H9 (cell line): ENCODE data around the gene RBM8A. TPM values are rescaled to one million over a fixed set of nuclear protein-coding genes. Genes with fewer than 3 reads are reported as not detected.

Source experiments
- DNase-seq: peaks from one replicate; pipeline ENCODE4 v3.0.0-alpha.2; 2017
- H2AFZ ChIP-seq: one replicate; pipeline ENCODE4 v1.6.1; 2013; ENCODE audit warnings: mild to moderate bottlenecking, low read length, control low read depth, moderate library complexity
- H2AK5ac ChIP-seq: 2 replicates; pipeline ENCODE4 v1.6.1; 2013; ENCODE audit warnings: low read length, control low read depth, mixed read lengths; ENCODE audit not compliant: insufficient read length
- H2BK120ac ChIP-seq: one replicate; pipeline ENCODE4 v1.6.1; 2013; ENCODE audit warnings: low read depth, mild to moderate bottlenecking, low read length, control low read depth, inconsistent platforms; ENCODE audit not compliant: poor library complexity, severe bottlenecking
- H2BK12ac ChIP-seq: 2 replicates; pipeline ENCODE4 v1.6.1; 2013; ENCODE audit warnings: low read length, control low read depth, mixed read lengths, low read depth; ENCODE audit not compliant: insufficient read length
- H2BK15ac ChIP-seq: 2 replicates; pipeline ENCODE4 v1.6.1; 2013; ENCODE audit warnings: low read depth, low read length, control low read depth
- H2BK20ac ChIP-seq: one replicate; pipeline ENCODE4 v1.6.1; 2013; ENCODE audit warnings: low read depth, mild to moderate bottlenecking, low read length, control low read depth, inconsistent platforms; ENCODE audit not compliant: poor library complexity, severe bottlenecking
- H2BK5ac ChIP-seq: 2 replicates; pipeline ENCODE4 v1.6.1; 2013; ENCODE audit warnings: low read length, control low read depth, mixed read lengths; ENCODE audit not compliant: insufficient read length
- H3K14ac ChIP-seq: 2 replicates; pipeline ENCODE4 v1.6.1; 2013; ENCODE audit warnings: low read length, control low read depth; ENCODE audit not compliant: insufficient read depth
- H3K18ac ChIP-seq: 2 replicates; pipeline ENCODE4 v1.6.1; 2013; ENCODE audit warnings: low read depth, mild to moderate bottlenecking, mixed read lengths, low read length, control low read depth; ENCODE audit not compliant: insufficient read length
- H3K23ac ChIP-seq: 2 replicates; pipeline ENCODE4 v1.6.1; 2013; ENCODE audit warnings: low read length, control low read depth, mixed read lengths, low read depth; ENCODE audit not compliant: insufficient read length
- H3K23me2 ChIP-seq: 2 replicates; pipeline ENCODE4 v1.6.1; 2013; ENCODE audit warnings: low read depth, mild to moderate bottlenecking, mixed read lengths, low read length, control low read depth; ENCODE audit not compliant: insufficient read length, poor library complexity, severe bottlenecking
- H3K27ac ChIP-seq: 2 replicates; pipeline ENCODE4 v1.5.1; 2013; ENCODE audit warnings: low read length, control low read depth, mixed read lengths, low read depth; ENCODE audit not compliant: insufficient read length
- H3K27me3 ChIP-seq: 2 replicates; pipeline ENCODE4 v1.6.1; 2013; ENCODE audit warnings: low read length, control low read depth, inconsistent platforms; ENCODE audit not compliant: insufficient read depth
- H3K4ac ChIP-seq: 2 replicates; pipeline ENCODE4 v1.6.1; 2013; ENCODE audit warnings: low read depth, mild to moderate bottlenecking, control low read depth, inconsistent platforms, low read length, moderate library complexity
- H3K4me1 ChIP-seq: 2 replicates; pipeline ENCODE4 v1.6.1; 2013; ENCODE audit warnings: low read length, control low read depth, inconsistent platforms; ENCODE audit not compliant: insufficient read depth
- H3K4me2 ChIP-seq: 2 replicates; pipeline ENCODE4 v1.6.1; 2013; ENCODE audit warnings: low read length, control low read depth, mixed read lengths; ENCODE audit not compliant: insufficient read length, insufficient read depth
- H3K56ac ChIP-seq: 2 replicates; pipeline ENCODE4 v1.6.1; 2013; ENCODE audit warnings: low read depth, mild to moderate bottlenecking, mixed read lengths, low read length, control low read depth; ENCODE audit not compliant: insufficient read length
- H3K79me1 ChIP-seq: 2 replicates; pipeline ENCODE4 v1.6.1; 2013; ENCODE audit warnings: low read depth, mild to moderate bottlenecking, moderate library complexity, low read length, control low read depth, inconsistent platforms; ENCODE audit not compliant: insufficient read depth, poor library complexity, severe bottlenecking
- H3K79me2 ChIP-seq: 2 replicates; pipeline ENCODE4 v1.6.1; 2013; ENCODE audit warnings: low read length, control low read depth, inconsistent platforms; ENCODE audit not compliant: insufficient read depth
- H3K9ac ChIP-seq: 2 replicates; pipeline ENCODE4 v1.6.1; 2013; ENCODE audit warnings: low read length, control low read depth, mixed read lengths; ENCODE audit not compliant: insufficient read length; ENCODE audit errors: extremely low read depth
- H3K9me3 ChIP-seq: one replicate; pipeline ENCODE4 v1.6.1; 2013; ENCODE audit warnings: low read depth, low read length, inconsistent platforms; ENCODE audit not compliant: control insufficient read depth
- H3T11ph ChIP-seq: one replicate; pipeline ENCODE4 v1.6.1; 2013; ENCODE audit warnings: mild to moderate bottlenecking, low read length, control low read depth, inconsistent platforms
- H4K20me1 ChIP-seq: one replicate; pipeline ENCODE4 v1.6.1; 2013; ENCODE audit not compliant: control insufficient read depth, insufficient read length, insufficient read depth
- H4K5ac ChIP-seq: 2 replicates; pipeline ENCODE4 v1.6.1; 2013; ENCODE audit warnings: low read depth, mild to moderate bottlenecking, mixed read lengths, low read length, control low read depth; ENCODE audit not compliant: insufficient read length
- H4K8ac ChIP-seq: replicated peaks from 2 replicates; pipeline ENCODE4 v1.6.1; 2013; ENCODE audit warnings: low read length, control low read depth, mixed read lengths, low read depth; ENCODE audit not compliant: insufficient read length
- H4K91ac ChIP-seq: 2 replicates; pipeline ENCODE4 v1.6.1; 2013; ENCODE audit warnings: low read depth, mild to moderate bottlenecking, moderate library complexity, mixed read lengths, low read length, control low read depth; ENCODE audit not compliant: insufficient read length
- H3K27ac Mint-ChIP-seq, 3 experiments: 2 replicates in 2 of 3; 3 replicates in 1 of 3; pipeline ENCODE4 v1.8.0; 2020 to 2021; ENCODE audit warnings: mixed read lengths in 3 of 3, mild to moderate bottlenecking in 1 of 3, moderate library complexity in 1 of 3
- H3K27me3 Mint-ChIP-seq: 2 replicates; pipeline ENCODE4 v1.8.0; 2021; ENCODE audit warnings: low read depth, mild to moderate bottlenecking, moderate library complexity, mixed read lengths
- H3K36me3 Mint-ChIP-seq, 3 experiments: 2 replicates in 2 of 3; 3 replicates in 1 of 3; pipeline ENCODE4 v1.8.0; 2020 to 2021; ENCODE audit warnings: low read depth in 3 of 3, mixed read lengths in 3 of 3; ENCODE audit not compliant: insufficient read depth in 1 of 3
- H3K4me1 Mint-ChIP-seq, 2 experiments: 2 replicates each; pipeline ENCODE4 v1.8.0; 2020; ENCODE audit warnings: mixed read lengths in 2 of 2
- H3K4me3 Mint-ChIP-seq, 2 experiments: 2 replicates in 1 of 2; 3 replicates in 1 of 2; pipeline ENCODE4 v1.8.0; 2020 to 2021; ENCODE audit warnings: mild to moderate bottlenecking in 2 of 2, mixed read lengths in 2 of 2, moderate library complexity in 1 of 2
- H3K9me3 Mint-ChIP-seq, 2 experiments: 2 replicates in 1 of 2; 3 replicates in 1 of 2; pipeline ENCODE4 v1.8.0; 2020; ENCODE audit warnings: mild to moderate bottlenecking in 2 of 2, mixed read lengths in 2 of 2, moderate library complexity in 1 of 2
- CTCF ChIP-seq: fragments of 200-600 bp; sonication (generic); conservative IDR thresholded peaks from 3 replicates; pipeline ENCODE4 v1.8.0; 2021; ENCODE audit warnings: antibody characterized with exemption, mild to moderate bottlenecking
- WGBS: extraction: QIAGEN DNeasy Blood & Tissue Kit; methylation state at CpG from one replicate; pipeline ENCODE4 v1.1.7; 2013; ENCODE audit warnings: missing lambda C conversion rate, low lambda C conversion rate, mixed read lengths; ENCODE audit not compliant: insufficient read length; ENCODE audit errors: extremely low coverage; 5-methylcytosine and 5-hydroxymethylcytosine counted together
- total RNA-seq: library from RNA; stranded (reverse); gene quantifications from 2 replicates; pipeline ENCODE4 v1.2.1, GENCODE V29; 2021

RBM8A gene
- total RNA-seq, 1 experiment from 2014 or later: 298 TPM

DNA sequence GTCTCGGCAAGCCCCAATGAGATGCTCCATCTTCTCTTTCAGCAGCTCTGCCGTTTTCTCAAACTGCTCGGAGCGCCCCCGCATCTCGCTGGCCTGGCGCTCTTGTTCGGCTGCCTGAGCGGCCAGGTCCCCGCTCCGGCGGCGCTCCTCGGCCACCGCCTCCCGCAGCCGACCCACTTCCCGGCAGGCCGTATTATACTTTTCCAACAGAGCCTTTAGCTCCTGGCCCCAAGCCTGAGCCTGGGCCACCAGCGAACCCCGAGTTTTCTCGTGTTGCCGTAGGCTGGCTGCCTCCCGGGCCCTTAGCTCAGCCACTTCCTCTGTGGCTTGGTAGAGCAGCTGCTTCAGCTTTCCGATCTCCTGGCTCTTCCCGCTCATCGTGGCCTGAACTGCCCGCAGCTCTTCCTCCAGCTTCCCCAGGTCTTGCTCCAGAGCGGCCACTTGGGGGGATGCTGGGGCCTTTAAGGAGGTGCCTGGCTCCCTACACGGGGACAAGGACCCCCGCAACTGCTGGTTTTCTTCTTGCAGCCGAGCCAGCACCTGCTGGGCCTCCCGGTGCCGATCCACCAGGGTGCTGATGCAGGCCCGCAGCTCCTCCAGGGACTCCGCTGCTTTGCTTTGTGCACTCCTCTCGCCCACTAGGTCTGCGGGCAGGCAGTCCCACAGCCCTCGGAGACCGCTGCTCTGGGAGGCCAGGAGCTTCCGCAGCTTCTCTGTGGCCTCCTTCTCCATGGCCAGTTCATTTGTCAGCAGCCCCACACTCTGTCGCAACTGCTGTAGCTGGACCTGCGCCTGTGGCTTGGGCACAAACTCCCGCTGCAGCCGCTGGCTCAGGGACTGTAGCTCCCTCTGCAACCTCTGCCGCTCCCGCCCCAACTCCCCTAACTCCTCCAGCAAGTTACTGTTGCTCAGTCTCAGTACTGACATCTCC, 55.0 kb downstream of the RBM8A start:
- Histone ChIP-seq H3K79me1 (no peaks in the 10 kb centered on the region), H3K9ac (no peak overlapping the region)
- peak; percentile 71 for DNase-seq

More for the DNA sequence above, 55.0 kb downstream of the RBM8A start:
- Histone ChIP-seq H4K8ac (no peak overlapping the region), H3K56ac (no peak overlapping the region), H4K5ac (no peak overlapping the region), H3K18ac (peak overlapping the region; percentile 53), H2BK5ac (no peak overlapping the region), H2AFZ (no peak overlapping the region), H2AK5ac (no peak overlapping the region), H3K23me2 (peaks cover 11% of the 10 kb centered on the region), H3K14ac (peak overlapping the region; percentile 77), H3K27ac (no peak overlapping the region), H2BK15ac (no peak overlapping the region), H3K27me3 (peaks cover 5% of the 10 kb centered on the region; the same call in 1 of the 2 replicates), H3K4me2 (peak overlapping the region; percentile 67), H2BK20ac (no peak overlapping the region), H3K9me3 (no peaks in the 10 kb centered on the region), H2BK12ac (no peak overlapping the region), H3K23ac (no peak overlapping the region), H2BK120ac (no peak overlapping the region), H3K79me2 (no peaks in the 10 kb centered on the region), H3K4me1 (no peaks in the 10 kb centered on the region; the same call in 1 of the 2 replicates), H3K4ac (no peak overlapping the region), H4K91ac (no peak overlapping the region), H3T11ph (no peak overlapping the region), H4K20me1 (no peaks in the 10 kb centered on the region)
- Mint-ChIP-seq H3K36me3 (no peaks in the 10 kb centered on the region), H3K9me3 (no peaks in the 10 kb centered on the region; a peak in 1 of 5 replicates), H3K27me3 (peaks cover 35% of the 10 kb centered on the region), H3K4me3 (peak overlapping the region; percentile 29 to 79), H3K4me1 (peaks cover 13 to 23% of the 10 kb centered on the region in 2 experiments), H3K27ac (no peak overlapping the region; a peak in 1 of 7 replicates)
- TF ChIP-seq CTCF: no peak
- no CpG with 5 or more reads among the region's 47 CpGs for WGBS

Other genes starting within 250 kb of the RBM8A start
- gene PDZK1, start 220.1 kb downstream of the RBM8A start, total RNA-seq: not detected in 2 replicates
- not detected in 2 replicates for gene CD160, start 208.0 kb downstream of the RBM8A start, total RNA-seq
- gene RNF115, start 103.4 kb downstream of the RBM8A start, total RNA-seq: 10.8 and 11.0 TPM in 2 replicates
- gene POLR3C, start 103.3 kb downstream of the RBM8A start, total RNA-seq: 33.4 and 37.2 TPM in 2 replicates
- 3.0 and 4.0 TPM in 2 replicates for gene NUDT17, start 81.9 kb downstream of the RBM8A start, total RNA-seq
- gene PIAS3, start 68.4 kb downstream of the RBM8A start, total RNA-seq: 33.9 TPM in 2 replicates
- gene ANKRD35, start 41.6 kb downstream of the RBM8A start, total RNA-seq: 0.18 and 0.28 TPM in 2 replicates
- 0.04 and 0.09 TPM in 2 replicates for gene ITGA10, start 17.4 kb downstream of the RBM8A start, total RNA-seq
- 11.2 and 13.7 TPM in 2 replicates for gene PEX11B, start 8.8 kb downstream of the RBM8A start, total RNA-seq
- 5.9 TPM in 2 replicates for gene LIX1L, start 30.5 kb upstream of the RBM8A start, total RNA-seq
- gene ANKRD34A, start 37.1 kb upstream of the RBM8A start, total RNA-seq: 0.20 and 0.39 TPM in 2 replicates
- 6.0 and 7.9 TPM in 2 replicates for gene POLR3GL, start 37.2 kb upstream of the RBM8A start, total RNA-seq
- 20.8 and 23.2 TPM in 2 replicates for gene TXNIP, start 69.1 kb upstream of the RBM8A start, total RNA-seq
- gene HJV, start 94.3 kb upstream of the RBM8A start, total RNA-seq: not detected in 2 replicates
- 0.35 and 0.50 TPM in 2 replicates for gene NBPF10, start 217.3 kb upstream of the RBM8A start, total RNA-seq